GM19452 (cell line): ENCODE data around the gene LRFN5.
"Not testable (repeated sequence)": the region's sequence is repeated elsewhere in the genome, so short reads cannot be mapped to it uniquely, and the experiment has no call there.

ENCODE experiments used
- ATAC-seq: cut with Tn5 transposase; IDR thresholded peaks from one replicate; pipeline ENCODE4 v1.9.1; 2021; ENCODE audit not compliant: unreplicated experiment

LRFN5 gene

GRCh38 chr14:41606532-41607303 lies at the start of gene LRFN5:
LRFN5 (plus strand) TSS chr14:41606876.
- ATAC-seq, result no peak

GRCh38 chr14:41558490-41558889 lies 48.2 kb upstream of the LRFN5 start:
- ATAC-seq, result no peak

- ATAC-seq, result not testable (repeated sequence)
Observed at GRCh38 chr14:41566864-41567263, 39.8 kb upstream of the LRFN5 start.

- no peak for ATAC-seq
Observed at GRCh38 chr14:41568979-41569378, 37.7 kb upstream of the LRFN5 start.

GRCh38 chr14:41570415-41571155 lies 36.1 kb upstream of the LRFN5 start:
- ATAC-seq, result no peak

- no peak for ATAC-seq
Observed at GRCh38 chr14:41586237-41586636, 20.4 kb upstream of the LRFN5 start.

- no peak for ATAC-seq
Observed at GRCh38 chr14:41597647-41598046, 9.0 kb upstream of the LRFN5 start.

GRCh38 chr14:41599805-41600385 lies 6.8 kb upstream of the LRFN5 start:
- not testable (repeated sequence) for ATAC-seq

- ATAC-seq, result no peak
Observed at GRCh38 chr14:41604721-41605531, 1.8 kb upstream of the LRFN5 start.

GRCh38 chr14:41605550-41606281 lies 960 bp upstream of the LRFN5 start:
- no peak for ATAC-seq

- ATAC-seq, result no peak
Observed at GRCh38 chr14:41606282-41606531, 469 bp upstream of the LRFN5 start.

GRCh38 chr14:41607304-41607775 lies 664 bp downstream of the LRFN5 start:
- ATAC-seq, result no peak

GRCh38 chr14:41607966-41608663 lies 1.4 kb downstream of the LRFN5 start:
- no peak for ATAC-seq

- no peak for ATAC-seq
Observed at GRCh38 chr14:41608681-41609390, 2.2 kb downstream of the LRFN5 start.

- ATAC-seq, result no peak
Observed at GRCh38 chr14:41609704-41610183, 3.1 kb downstream of the LRFN5 start.

- no peak for ATAC-seq
Observed at GRCh38 chr14:41615011-41615595, 8.4 kb downstream of the LRFN5 start.

- ATAC-seq, result no peak
Observed at GRCh38 chr14:41623736-41624135, 17.1 kb downstream of the LRFN5 start.

GRCh38 chr14:41629876-41630275 lies 23.2 kb downstream of the LRFN5 start:
- no peak for ATAC-seq

- no peak for ATAC-seq
Observed at GRCh38 chr14:41634286-41634685, 27.6 kb downstream of the LRFN5 start.
